Neuron (in vitro differentiated cells): ENCODE measurements around the gene NR2F6.

Source experiments
- H2AFZ ChIP-seq: one replicate; pipeline ENCODE4 v1.6.1; 2013; ENCODE audit warnings: low read depth, mild to moderate bottlenecking, inconsistent platforms, low read length, moderate library complexity
- H3K27me3 ChIP-seq: one replicate; pipeline ENCODE4 v1.6.1; 2013; ENCODE audit warnings: low read length; ENCODE audit not compliant: insufficient read depth
- H3K36me3 ChIP-seq: one replicate; pipeline ENCODE4 v1.6.1; 2013; ENCODE audit warnings: low read length; ENCODE audit not compliant: insufficient read depth
- H3K4me1 ChIP-seq: one replicate; pipeline ENCODE4 v1.6.1; 2013; ENCODE audit warnings: low read length; ENCODE audit not compliant: insufficient read depth
- H3K4me3 ChIP-seq: 2 replicates; pipeline ENCODE4 v1.5.1; 2013; ENCODE audit warnings: mild to moderate bottlenecking, low read length, moderate library complexity
- H3K9me3 ChIP-seq: one replicate; pipeline ENCODE4 v1.6.1; 2013; ENCODE audit warnings: low read length

NR2F6 gene

DNA sequence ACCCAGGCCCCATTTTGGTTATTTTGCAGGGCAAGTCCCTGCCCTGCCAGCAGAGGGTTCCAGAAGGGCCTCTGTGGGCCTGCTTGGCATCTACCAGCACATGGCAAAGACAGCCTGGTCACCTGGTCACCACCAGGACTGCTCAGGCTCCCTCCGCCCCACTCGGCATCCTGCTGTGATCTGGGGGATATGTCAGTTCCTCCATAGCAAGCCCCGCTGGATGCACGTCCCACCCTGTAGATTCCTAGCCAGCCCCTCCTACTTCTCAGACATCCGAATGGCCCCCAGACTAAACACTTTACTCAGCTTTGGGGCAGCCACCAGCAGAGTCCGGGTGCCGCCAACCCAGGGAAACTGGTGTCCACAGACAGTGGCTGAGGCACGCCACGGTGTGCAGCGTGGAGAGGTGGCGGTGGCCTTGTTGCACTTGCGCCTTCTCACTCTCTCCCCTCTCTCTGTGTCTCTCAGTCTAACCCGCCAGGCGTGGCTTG is 62.4 kb downstream of the NR2F6 start:
- Histone ChIP-seq H3K9me3 (no peaks in the 10 kb centered on the region), H3K27me3 (no peaks in the 10 kb centered on the region), H3K4me1 (no peaks in the 10 kb centered on the region), H3K36me3 (peaks cover 43% of the 10 kb centered on the region), H2AFZ (no peak overlapping the region), H3K4me3 (no peak overlapping the region)
